Liver (tissue), 3 donors: ENCODE data around the gene TEX19.

ENCODE experiments used
- ATF3 ChIP-seq: IDR thresholded peaks from 2 replicates; pipeline ENCODE4 v1.6.1; 2016; ENCODE audit warnings: antibody characterized with exemption
- CTCF ChIP-seq: fragments of 150-350 bp; IDR thresholded peaks from 2 replicates; pipeline ENCODE4 v1.5.1; 2017; ENCODE audit warnings: improper control_type of control experiment, low read depth, low read length; ENCODE audit not compliant: missing input control
- EGR1 ChIP-seq, 2 donors: IDR thresholded peaks; 2 replicates each; pipeline ENCODE4 v1.6.1; 2016 to 2018; ENCODE audit warnings: antibody characterized with exemption in 2 of 2, low read depth in 2 of 2
- GABPA ChIP-seq, 2 donors: IDR thresholded peaks in 1 of 2; conservative IDR thresholded peaks in 1 of 2; 2 replicates each; pipeline ENCODE4 v1.6.1; 2016; ENCODE audit warnings: antibody characterized with exemption in 2 of 2, mild to moderate bottlenecking in 1 of 2, moderate library complexity in 1 of 2
- donor health status: healthy.
- donor health status: healthy.

- TF ChIP-seq CTCF, result no peak
- peak in 1 of 2 donors; percentile 90 for TF ChIP-seq EGR1 (IDR thresholded peaks at IDR 0.05; ENCODE audit: low read depth in 2 of 2)
- TF ChIP-seq GABPA (IDR thresholded peaks at IDR 0.05 in 1 of 2, conservative IDR thresholded peaks at IDR 0.05 in 1 of 2), result no peak
- TF ChIP-seq ATF3, result no peak
Measured at GRCh38 chr17:82328141-82328993, 30.7 kb upstream of the TEX19 start.
